ENCODE data around the gene PDE8B.

The PDE8B gene

GRCh38 chr5:77281969-77282336 lies 71.5 kb downstream of the PDE8B start:
- no peak overlapping the region for H3K4me3 ChIP-seq (replicated peaks; ENCODE audit: low read depth, low read length)
- TF ChIP-seq CTCF (IDR thresholded peaks at IDR 0.05; ENCODE audit: low read depth, low read length, missing control alignments), result no peak
- DNase-seq (ENCODE audit: extremely low read depth, low read depth), result no peak

- DNase-seq (ENCODE audit: extremely low read depth, low read depth), result no peak
These were observed 72.0 kb downstream of the PDE8B start for GRCh38 chr5:77282337-77283027.

GRCh38 chr5:77285251-77285841 lies 74.9 kb downstream of the PDE8B start:
- no peak for DNase-seq (ENCODE audit: extremely low read depth, low read depth)
- no peak overlapping the region for H3K4me3 ChIP-seq (replicated peaks; ENCODE audit: low read depth, low read length)
- no peak for TF ChIP-seq CTCF (IDR thresholded peaks at IDR 0.05; ENCODE audit: low read depth, low read length, missing control alignments)

More at GRCh38 chr5:77282337-77283027, 72.0 kb downstream of the PDE8B start:
- H3K4me3 ChIP-seq (replicated peaks; ENCODE audit: low read depth, low read length), result no peak overlapping the region
- TF ChIP-seq CTCF (IDR thresholded peaks at IDR 0.05; ENCODE audit: low read depth, low read length, missing control alignments), result peak; percentile 12

- no peak overlapping the region for H3K4me3 ChIP-seq (replicated peaks; ENCODE audit: low read depth, low read length)
- no peak for DNase-seq (ENCODE audit: extremely low read depth, low read depth)
- no peak for TF ChIP-seq CTCF (IDR thresholded peaks at IDR 0.05; ENCODE audit: low read depth, low read length, missing control alignments)
These were observed 81.7 kb downstream of the PDE8B start for GRCh38 chr5:77292026-77292757.

GRCh38 chr5:77294185-77294584 lies 83.7 kb downstream of the PDE8B start:
- TF ChIP-seq CTCF (IDR thresholded peaks at IDR 0.05; ENCODE audit: low read depth, low read length, missing control alignments), result no peak
- DNase-seq (ENCODE audit: extremely low read depth, low read depth), result no peak
- H3K4me3 ChIP-seq (replicated peaks; ENCODE audit: low read depth, low read length), result no peak overlapping the region

- no peak for TF ChIP-seq CTCF (IDR thresholded peaks at IDR 0.05; ENCODE audit: low read depth, low read length, missing control alignments)
- H3K4me3 ChIP-seq (replicated peaks; ENCODE audit: low read depth, low read length), result no peak overlapping the region
- no peak for DNase-seq (ENCODE audit: extremely low read depth, low read depth)
These were observed 85.4 kb downstream of the PDE8B start for GRCh38 chr5:77295863-77296378.

Measured in HFF-Myc (cell line).